Kidney (tissue), 14 donors: ENCODE measurements around the gene SELPLG. TPM values are rescaled to one million over a fixed set of nuclear protein-coding genes. Genes with fewer than 3 reads are reported as not detected.

Experiments
- DNase-seq, 5 donors: peaks; one replicate each; pipeline ENCODE4 v3.0.0-alpha.2; 2013 to 2020
- FAIRE-seq: peaks from 2 replicates; lab custom pipeline; 2012; peaks lifted over from hg19 to GRCh38; lab: Jason Lieb, UNC
- H3K27ac ChIP-seq, 2 donors: one replicate each; pipeline ENCODE4 v1.7.0; 2013; ENCODE audit warnings: low read depth in 2 of 2, low read length in 2 of 2, inconsistent platforms in 1 of 2
- H3K27me3 ChIP-seq: one replicate; pipeline ENCODE4 v1.7.1; 2013; ENCODE audit warnings: low read length, inconsistent platforms; ENCODE audit not compliant: control insufficient read depth, insufficient read depth
- H3K36me3 ChIP-seq, 3 donors: one replicate each; pipeline versions ENCODE4 v1.7.0 to v1.7.1; 2013; ENCODE audit warnings: low read length in 3 of 3, control low read depth in 1 of 3, inconsistent platforms in 1 of 3; ENCODE audit not compliant: insufficient read depth in 3 of 3, control insufficient read depth in 2 of 3
- H3K4me1 ChIP-seq, 3 donors: one replicate each; pipeline versions ENCODE4 v1.7.0 to v1.7.1; 2013; ENCODE audit warnings: low read length in 3 of 3, inconsistent platforms in 1 of 3, low read depth in 1 of 3; ENCODE audit not compliant: control insufficient read depth in 2 of 3, insufficient read depth in 2 of 3
- H3K4me3 ChIP-seq, 3 donors: one replicate each; pipeline versions ENCODE4 v1.7.0 to v1.8.1; 2013; ENCODE audit warnings: low read length in 3 of 3, control low read depth in 1 of 3, inconsistent platforms in 1 of 3
- H3K9ac ChIP-seq, 3 donors: one replicate each; pipeline versions ENCODE4 v1.7.0 to v1.7.1; 2013; ENCODE audit warnings: low read length in 3 of 3, control low read depth in 1 of 3, inconsistent platforms in 1 of 3
- H3K9me3 ChIP-seq, 3 donors: one replicate each; pipeline versions ENCODE4 v1.7.0 to v1.7.1; 2013; ENCODE audit warnings: low read length in 3 of 3, control low read depth in 1 of 3, inconsistent platforms in 1 of 3; ENCODE audit not compliant: control insufficient read depth in 2 of 3, insufficient read depth in 1 of 3
- CTCF ChIP-seq: IDR thresholded peaks from 3 replicates; pipeline ENCODE4 v1.5.1; 2012; ENCODE audit warnings: mild to moderate bottlenecking, moderate library complexity, borderline replicate concordance; ENCODE audit not compliant: insufficient read depth; ENCODE audit errors: extremely low read depth
- intact Hi-C: fragments of 100-400 bp; cut with DNase I; formaldehyde crosslinking; loops from one replicate; pipeline ENCODE4 v1.11.1; 2022
- polyA plus RNA-seq: library from polyadenylated mRNA; stranded (reverse); fragments of 350-450 nt; fragmentation: Illumina TruSeq; extraction: RNeasy Lipid Tissue Mini Kit (QIAGEN cat#74804); gene quantifications from one replicate; pipeline ENCODE4 v1.2.3, GENCODE V29; 2014; ENCODE audit warnings: low read depth, low replicate concordance; ENCODE audit not compliant: insufficient read depth
- total RNA-seq: library from RNA; stranded (reverse); fragmentation: NEBNext Ultra II Directional; extraction: Animal tissue kit (Norgen Biotek cat#: 25700); gene quantifications from one replicate; pipeline ENCODE4 v1.2.1, GENCODE V29; 2021
- donor health status: control.
- donor health status: control.
- donor health status: control.
- donor health status: control.
- donor health status: control.
- donor health status: DM: yes; HTN: yes; CAD: no.
- donor health status: Normal renal cell carcinoma (clear cell type).

The SELPLG gene
- total and polyA plus RNA-seq, 2 donors from 2014 or later: 3.7 to 14.3 TPM

DNA sequence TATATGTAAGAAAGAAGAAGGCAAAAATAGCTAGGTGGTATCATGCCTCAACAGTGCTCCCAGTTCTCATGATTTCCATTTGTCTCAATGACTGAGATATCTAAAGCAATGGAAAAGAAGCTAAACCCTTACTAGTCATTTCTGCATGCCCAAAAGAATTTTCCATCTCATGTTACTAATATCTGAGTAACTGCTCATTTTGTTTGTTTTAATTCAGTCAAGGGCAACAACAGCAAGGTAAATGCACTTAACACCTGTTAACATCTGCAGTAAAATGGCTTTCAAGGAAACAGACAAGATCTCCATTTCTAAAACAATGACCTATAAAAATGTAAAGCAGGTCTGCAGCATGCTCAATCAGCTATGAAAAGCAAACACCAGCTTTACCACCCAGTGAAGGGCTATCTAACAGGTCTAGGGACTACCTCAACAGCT lies 19.4 kb upstream of the SELPLG start:
- Histone ChIP-seq H3K9me3 (no peaks in the 10 kb centered on the region), H3K4me1 (no peaks in the 10 kb centered on the region), H3K36me3 (peaks cover 4 to 18% (median 11%) of the 10 kb centered on the region in 3 donors), H3K9ac (no peak overlapping the region), H3K27ac (no peak overlapping the region), H3K4me3 (no peak overlapping the region), H3K27me3 (no peaks in the 10 kb centered on the region)
- no peak for TF ChIP-seq CTCF
- DNase-seq: no peak
- FAIRE-seq: no peak
- intact Hi-C loops: no loop called here

- H3K4me3 ChIP-seq: no peak overlapping the region
- H3K4me1 ChIP-seq: peaks cover 0 to 4% (median 0%) of the 10 kb centered on the region in 3 donors
- intact Hi-C loops: no loop called here
- H3K9me3 ChIP-seq: no peaks in the 10 kb centered on the region
- DNase-seq (no peak), FAIRE-seq (no peak)
- no peak overlapping the region for H3K9ac ChIP-seq
- H3K36me3 ChIP-seq: peaks cover 2 to 10% (median 7%) of the 10 kb centered on the region in 3 donors
- H3K27ac ChIP-seq: no peak overlapping the region
- no peak for TF ChIP-seq CTCF
- H3K27me3 ChIP-seq: no peaks in the 10 kb centered on the region
These were observed 16.4 kb upstream of the SELPLG start for GRCh38 chr12:108650083-108650482.

DNA sequence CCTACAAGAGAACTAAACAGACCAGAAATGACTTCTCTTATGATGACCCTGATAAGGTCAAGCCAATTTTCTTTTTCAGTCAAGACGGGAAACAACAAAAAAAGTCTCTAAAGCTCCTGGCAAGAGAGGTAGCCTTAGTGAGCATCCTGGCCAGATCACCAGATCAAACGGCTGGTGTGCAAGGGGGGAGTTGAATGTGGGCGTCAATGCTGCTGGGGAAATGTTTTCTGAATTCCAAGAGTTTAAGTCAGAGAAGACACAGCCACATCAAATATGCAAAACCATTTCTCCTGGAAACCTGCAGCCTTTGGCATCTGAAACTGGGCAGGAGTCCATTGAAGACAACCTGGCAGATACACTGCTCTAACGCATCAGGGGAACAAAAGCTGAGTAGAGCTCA lies 16.0 kb upstream of the SELPLG start:
- no peak for TF ChIP-seq CTCF
- no peak for FAIRE-seq
- intact Hi-C loops: no loop called here
- Histone ChIP-seq H3K4me1 (peaks cover 0 to 6% (median 3%) of the 10 kb centered on the region in 3 donors), H3K27me3 (no peaks in the 10 kb centered on the region), H3K9ac (no peak overlapping the region), H3K36me3 (peaks cover 2 to 10% (median 7%) of the 10 kb centered on the region in 3 donors), H3K9me3 (no peaks in the 10 kb centered on the region), H3K4me3 (no peak overlapping the region), H3K27ac (no peak overlapping the region)
- DNase-seq: no peak

DNA sequence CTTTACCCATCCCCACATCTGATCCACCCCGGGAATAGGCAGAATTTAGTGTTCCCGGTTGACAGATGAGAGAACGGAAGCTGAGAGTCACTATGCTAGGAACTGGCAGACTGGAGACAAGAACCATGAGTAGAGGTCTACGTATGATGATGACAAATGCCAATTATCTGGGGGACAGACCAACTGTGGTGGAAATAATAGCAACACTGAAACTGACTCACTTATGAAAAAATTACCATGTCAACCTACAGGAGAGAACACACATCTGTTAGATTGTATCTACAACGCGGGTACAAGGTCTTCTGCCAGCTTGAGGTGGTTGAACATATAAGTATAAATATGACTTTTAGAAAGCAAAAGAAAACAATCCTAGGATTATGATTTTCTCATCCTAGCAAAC lies 15.4 kb upstream of the SELPLG start:
- H3K4me3 ChIP-seq: no peak overlapping the region
- intact Hi-C loops: no loop called here
- DNase-seq (no peak), FAIRE-seq (no peak)
- H3K27me3 ChIP-seq: no peaks in the 10 kb centered on the region
- no peak overlapping the region for H3K9ac ChIP-seq
- peaks cover 2 to 10% (median 7%) of the 10 kb centered on the region in 3 donors for H3K36me3 ChIP-seq
- peaks cover 0 to 10% (median 9%) of the 10 kb centered on the region in 3 donors for H3K4me1 ChIP-seq
- no peak overlapping the region for H3K27ac ChIP-seq
- H3K9me3 ChIP-seq: no peaks in the 10 kb centered on the region
- no peak for TF ChIP-seq CTCF
